Measurements from ENCODE around the gene HACD2. TPM values are rescaled to one million over a fixed set of nuclear protein-coding genes. Genes with fewer than 3 reads are reported as not detected.

Gene HACD2
- total and polyA plus RNA-seq, 2 donors from 2014 or later = 13.1 to 25.4 TPM

DNA sequence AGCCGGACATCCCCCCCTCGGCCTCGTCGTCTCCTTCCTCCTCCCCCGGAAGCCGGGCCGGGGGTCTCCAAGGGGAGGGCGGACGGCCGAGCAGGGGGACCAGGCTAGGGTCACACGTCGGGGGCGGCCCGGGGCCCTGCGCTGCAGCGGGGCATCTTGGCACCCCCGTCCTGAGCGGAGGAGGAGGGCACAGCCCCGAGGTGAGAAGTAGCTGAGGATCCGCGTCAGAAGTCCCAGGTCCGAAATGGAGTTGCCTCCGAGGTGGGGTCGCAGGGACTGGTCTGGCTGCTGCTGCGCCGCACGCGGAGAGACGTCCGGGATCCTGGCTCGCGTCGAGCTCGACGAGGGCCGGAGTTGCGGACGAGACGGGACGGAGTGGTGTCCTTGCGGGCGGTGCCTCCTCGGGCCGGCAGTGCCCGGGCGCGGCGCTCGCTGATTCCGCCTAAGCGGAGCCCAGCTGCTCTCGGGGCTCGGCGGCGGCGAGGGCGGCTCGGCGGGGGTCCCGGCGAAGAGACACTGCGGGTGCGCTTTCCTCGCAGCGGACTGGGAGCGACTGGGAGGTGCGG lies 136.2 kb downstream of the HACD2 start, which contains the start of gene ADCY5:
Gene ADCY5 (minus strand): TSS at position 555 of the 566 bp plus-strand sequence. CDS start 545 bp downstream, at position 10.
- Histone ChIP-seq H3K9me3 (ENCODE audit: control insufficient read depth in 2 of 3, insufficient read depth in 1 of 3, low read length in 3 of 3) (no peaks in the 10 kb centered on the region), H3K36me3 (ENCODE audit: control insufficient read depth in 2 of 3, insufficient read depth in 3 of 3, low read length in 3 of 3) (no peaks in the 10 kb centered on the region), H3K27me3 (ENCODE audit: control insufficient read depth, insufficient read depth, low read length) (no peaks in the 10 kb centered on the region), H3K27ac (ENCODE audit: low read depth in 2 of 2, low read length in 2 of 2) (peak within 1 kb of the TSS in 1 of 2 donors; percentile 51), H3K4me3 (ENCODE audit: low read length in 3 of 3) (peak within 1 kb of the TSS; percentile 24 to 55 (median 50)), H3K4me1 (ENCODE audit: control insufficient read depth in 2 of 3, insufficient read depth in 2 of 3, low read depth in 1 of 3, low read length in 3 of 3) (peaks cover 0 to 5% (median 0%) of the 10 kb centered on the region in 3 donors), H3K9ac (ENCODE audit: low read length in 3 of 3) (peak within 1 kb of the TSS in 1 of 3 donors; percentile 34)
- TF ChIP-seq, protein P1, sequence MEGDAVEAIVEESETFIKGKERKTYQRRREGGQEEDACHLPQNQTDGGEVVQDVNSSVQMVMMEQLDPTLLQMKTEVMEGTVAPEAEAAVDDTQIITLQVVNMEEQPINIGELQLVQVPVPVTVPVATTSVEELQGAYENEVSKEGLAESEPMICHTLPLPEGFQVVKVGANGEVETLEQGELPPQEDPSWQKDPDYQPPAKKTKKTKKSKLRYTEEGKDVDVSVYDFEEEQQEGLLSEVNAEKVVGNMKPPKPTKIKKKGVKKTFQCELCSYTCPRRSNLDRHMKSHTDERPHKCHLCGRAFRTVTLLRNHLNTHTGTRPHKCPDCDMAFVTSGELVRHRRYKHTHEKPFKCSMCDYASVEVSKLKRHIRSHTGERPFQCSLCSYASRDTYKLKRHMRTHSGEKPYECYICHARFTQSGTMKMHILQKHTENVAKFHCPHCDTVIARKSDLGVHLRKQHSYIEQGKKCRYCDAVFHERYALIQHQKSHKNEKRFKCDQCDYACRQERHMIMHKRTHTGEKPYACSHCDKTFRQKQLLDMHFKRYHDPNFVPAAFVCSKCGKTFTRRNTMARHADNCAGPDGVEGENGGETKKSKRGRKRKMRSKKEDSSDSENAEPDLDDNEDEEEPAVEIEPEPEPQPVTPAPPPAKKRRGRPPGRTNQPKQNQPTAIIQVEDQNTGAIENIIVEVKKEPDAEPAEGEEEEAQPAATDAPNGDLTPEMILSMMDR (IDR thresholded peaks at IDR 0.05; ENCODE audit: borderline replicate concordance, extremely low read depth, insufficient read depth) = no peak
- DNase-seq (peak; percentile 35 to 82 (median 57)), FAIRE-seq (no peak)
- intact Hi-C loops (cut with DNase I) = no loop called here

DNA sequence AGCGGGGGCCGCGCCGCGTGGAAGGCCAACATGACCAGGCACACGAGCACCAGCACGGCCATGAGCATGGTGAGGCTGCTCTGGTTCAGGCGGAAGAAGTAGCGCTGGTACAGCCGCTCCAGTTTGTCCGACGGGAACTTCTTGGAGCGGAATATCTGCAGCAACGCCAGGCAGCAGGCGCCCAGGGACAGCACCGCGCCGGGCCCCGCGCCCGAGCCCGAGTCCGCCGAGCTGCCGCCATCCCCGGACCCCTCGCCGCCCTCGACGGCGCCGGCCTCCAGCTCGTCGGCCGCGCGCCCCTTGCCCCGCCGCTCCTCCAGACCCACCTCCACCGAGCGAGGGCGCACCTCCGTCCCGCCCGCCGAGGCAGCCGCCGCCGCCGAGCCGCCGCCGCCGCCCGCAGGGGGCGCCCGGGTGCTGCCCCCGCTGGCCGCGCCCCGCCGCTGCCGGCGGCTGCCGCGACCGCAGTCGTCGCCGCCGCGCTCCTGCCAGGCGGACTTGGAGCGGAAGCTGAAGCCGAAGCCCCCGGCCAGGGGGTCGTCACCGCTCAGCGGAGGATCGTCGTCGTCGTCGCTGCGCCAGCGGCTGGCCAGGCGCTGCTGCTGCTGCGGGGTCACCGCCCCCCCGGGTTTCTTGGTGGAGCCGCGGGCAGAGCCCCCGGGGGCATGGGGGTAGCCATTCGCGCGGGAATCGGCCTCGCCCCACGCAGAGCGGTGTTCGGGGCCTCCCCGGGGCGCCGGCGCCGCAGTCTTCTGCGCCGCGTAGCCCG lies 136.9 kb downstream of the HACD2 start:
- peak overlapping the region in 1 of 3 donors; percentile 55 for H3K4me3 ChIP-seq (ENCODE audit: low read length in 3 of 3)
- H3K4me1 ChIP-seq (ENCODE audit: control insufficient read depth in 2 of 3, insufficient read depth in 2 of 3, low read depth in 1 of 3, low read length in 3 of 3) = peaks cover 0 to 5% (median 0%) of the 10 kb centered on the region in 3 donors
- DNase-seq (peak in 4 of 5 donors; percentile 30 to 61 (median 52)), FAIRE-seq (no peak)
- peak overlapping the region in 1 of 3 donors; percentile 26 for H3K9ac ChIP-seq (ENCODE audit: low read length in 3 of 3)
- TF ChIP-seq, protein P1 (IDR thresholded peaks at IDR 0.05; ENCODE audit: borderline replicate concordance, extremely low read depth, insufficient read depth) = peak; percentile 29
- no peaks in the 10 kb centered on the region for H3K27me3 ChIP-seq (ENCODE audit: control insufficient read depth, insufficient read depth, low read length)
- intact Hi-C loops (cut with DNase I) = no loop called here
- no peak overlapping the region for H3K27ac ChIP-seq (ENCODE audit: low read depth in 2 of 2, low read length in 2 of 2)
- H3K9me3 ChIP-seq (ENCODE audit: control insufficient read depth in 2 of 3, insufficient read depth in 1 of 3, low read length in 3 of 3) = no peaks in the 10 kb centered on the region
- no peaks in the 10 kb centered on the region for H3K36me3 ChIP-seq (ENCODE audit: control insufficient read depth in 2 of 3, insufficient read depth in 3 of 3, low read length in 3 of 3)

DNA sequence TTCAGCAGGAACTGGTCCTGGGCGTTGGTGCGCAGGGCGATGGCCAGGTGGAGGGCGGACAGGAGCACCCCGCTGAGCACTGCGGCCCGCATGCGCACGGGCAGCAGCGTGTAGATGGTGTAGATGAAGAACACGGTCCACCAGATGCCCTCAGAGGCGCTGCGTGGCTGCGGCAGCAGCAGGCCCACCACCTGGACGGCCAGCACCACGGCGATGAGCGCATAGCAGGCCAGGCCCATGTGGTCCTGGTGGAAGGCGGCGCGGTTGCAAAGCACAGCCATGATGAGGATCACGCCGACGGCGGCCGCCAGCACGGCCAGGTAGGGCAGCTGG lies 137.5 kb downstream of the HACD2 start:
- H3K9ac ChIP-seq (ENCODE audit: low read length in 3 of 3) = peak overlapping the region in 1 of 3 donors; percentile 7
- H3K27me3 ChIP-seq (ENCODE audit: control insufficient read depth, insufficient read depth, low read length) = no peaks in the 10 kb centered on the region
- intact Hi-C loops (cut with DNase I) = no loop called here
- no peak overlapping the region for H3K27ac ChIP-seq (ENCODE audit: low read depth in 2 of 2, low read length in 2 of 2)
- no peaks in the 10 kb centered on the region for H3K9me3 ChIP-seq (ENCODE audit: control insufficient read depth in 2 of 3, insufficient read depth in 1 of 3, low read length in 3 of 3)
- H3K36me3 ChIP-seq (ENCODE audit: control insufficient read depth in 2 of 3, insufficient read depth in 3 of 3, low read length in 3 of 3) = no peaks in the 10 kb centered on the region
- H3K4me3 ChIP-seq (ENCODE audit: low read length in 3 of 3) = peak overlapping the region in 1 of 3 donors; percentile 55
- FAIRE-seq = no peak
- H3K4me1 ChIP-seq (ENCODE audit: control insufficient read depth in 2 of 3, insufficient read depth in 2 of 3, low read depth in 1 of 3, low read length in 3 of 3) = peaks cover 0 to 5% (median 0%) of the 10 kb centered on the region in 3 donors
- peak in 1 of 5 donors; percentile 54 for DNase-seq
- TF ChIP-seq, protein P1 (IDR thresholded peaks at IDR 0.05; ENCODE audit: borderline replicate concordance, extremely low read depth, insufficient read depth) = no peak

Measured in kidney (tissue), 14 donors.